Fibroblast of villous mesenchyme (primary cell): ENCODE measurements around the gene COL4A3. TPM values are rescaled to one million over a fixed set of nuclear protein-coding genes. Genes with fewer than 3 reads are reported as not detected.

Source experiments
- DNase-seq: peaks from one replicate; pipeline ENCODE4 v3.0.0-alpha.2; 2010; ENCODE audit warnings: low read depth
- H3K4me3 ChIP-seq: 2 replicates; pipeline ENCODE4 v1.5.1; 2011; ENCODE audit warnings: low read depth, mild to moderate bottlenecking, low read length
- total RNA-seq: library from RNA; depleted of rRNA; stranded (reverse); fragments of >200 nt; gene quantifications from 2 replicates; pipeline ENCODE4 v1.2.3, GENCODE V29; 2012
- TF ChIP-seq, protein P1 (sequence below): IDR thresholded peaks from 2 replicates; pipeline ENCODE4 v1.5.1; 2012; ENCODE audit warnings: low read depth, mild to moderate bottlenecking, low read length; ENCODE audit not compliant: insufficient read depth

COL4A3 gene
- total RNA-seq, 1 donor, result under 0.01 TPM

DNA sequence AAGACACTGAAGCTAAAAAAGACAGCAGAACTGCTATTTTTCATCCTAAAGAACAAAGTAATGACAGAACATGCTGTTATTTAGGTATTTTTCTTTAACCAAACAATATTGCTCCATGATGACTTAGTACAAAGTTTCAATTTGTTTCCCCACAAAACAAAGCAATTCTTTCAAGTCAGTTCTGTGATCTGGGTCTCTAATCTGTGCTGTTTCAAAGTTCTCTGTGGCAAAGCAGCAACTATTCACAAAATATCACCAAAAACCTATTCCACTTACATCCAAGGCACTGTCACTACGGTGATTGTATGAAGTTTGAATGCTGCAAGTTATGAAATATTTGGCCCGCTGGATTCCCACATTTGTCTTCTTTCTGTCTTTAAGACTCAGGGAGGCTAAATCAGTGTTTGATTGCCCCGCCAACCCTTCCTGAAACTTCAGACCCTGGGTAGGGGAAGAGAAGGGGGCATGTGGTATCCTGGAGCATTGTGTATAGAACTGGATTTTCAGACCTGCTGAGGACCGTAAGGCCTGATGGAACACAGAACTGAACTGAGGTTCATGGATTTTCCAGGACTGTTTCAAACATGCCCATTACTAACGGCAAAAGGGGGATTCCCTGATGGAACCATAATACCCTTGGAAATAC, 147.6 kb downstream of the COL4A3 start:
- no peak overlapping the region for H3K4me3 ChIP-seq
- TF ChIP-seq, protein P1, sequence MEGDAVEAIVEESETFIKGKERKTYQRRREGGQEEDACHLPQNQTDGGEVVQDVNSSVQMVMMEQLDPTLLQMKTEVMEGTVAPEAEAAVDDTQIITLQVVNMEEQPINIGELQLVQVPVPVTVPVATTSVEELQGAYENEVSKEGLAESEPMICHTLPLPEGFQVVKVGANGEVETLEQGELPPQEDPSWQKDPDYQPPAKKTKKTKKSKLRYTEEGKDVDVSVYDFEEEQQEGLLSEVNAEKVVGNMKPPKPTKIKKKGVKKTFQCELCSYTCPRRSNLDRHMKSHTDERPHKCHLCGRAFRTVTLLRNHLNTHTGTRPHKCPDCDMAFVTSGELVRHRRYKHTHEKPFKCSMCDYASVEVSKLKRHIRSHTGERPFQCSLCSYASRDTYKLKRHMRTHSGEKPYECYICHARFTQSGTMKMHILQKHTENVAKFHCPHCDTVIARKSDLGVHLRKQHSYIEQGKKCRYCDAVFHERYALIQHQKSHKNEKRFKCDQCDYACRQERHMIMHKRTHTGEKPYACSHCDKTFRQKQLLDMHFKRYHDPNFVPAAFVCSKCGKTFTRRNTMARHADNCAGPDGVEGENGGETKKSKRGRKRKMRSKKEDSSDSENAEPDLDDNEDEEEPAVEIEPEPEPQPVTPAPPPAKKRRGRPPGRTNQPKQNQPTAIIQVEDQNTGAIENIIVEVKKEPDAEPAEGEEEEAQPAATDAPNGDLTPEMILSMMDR, result no peak
- no peak for DNase-seq

DNA sequence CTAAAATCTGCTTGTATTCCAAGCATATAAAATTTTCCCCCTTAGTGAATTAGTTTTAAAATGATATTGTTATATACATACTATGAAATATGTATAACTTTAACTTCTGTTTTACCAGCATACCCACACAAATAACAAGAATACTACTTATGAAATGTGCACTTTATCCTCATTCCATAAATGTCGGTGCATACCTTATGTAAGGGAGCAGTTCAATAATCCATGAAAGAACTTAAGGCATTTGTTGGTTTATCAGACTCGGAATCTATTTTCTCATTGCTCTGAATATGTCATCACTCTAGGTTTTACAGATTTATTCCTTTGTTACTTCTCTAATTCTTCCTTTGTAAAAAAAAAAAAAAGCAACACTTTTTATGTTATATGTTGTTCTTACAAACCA, 148.2 kb downstream of the COL4A3 start:
- no peak overlapping the region for H3K4me3 ChIP-seq
- no peak for DNase-seq
- TF ChIP-seq, protein P1, result no peak

DNA sequence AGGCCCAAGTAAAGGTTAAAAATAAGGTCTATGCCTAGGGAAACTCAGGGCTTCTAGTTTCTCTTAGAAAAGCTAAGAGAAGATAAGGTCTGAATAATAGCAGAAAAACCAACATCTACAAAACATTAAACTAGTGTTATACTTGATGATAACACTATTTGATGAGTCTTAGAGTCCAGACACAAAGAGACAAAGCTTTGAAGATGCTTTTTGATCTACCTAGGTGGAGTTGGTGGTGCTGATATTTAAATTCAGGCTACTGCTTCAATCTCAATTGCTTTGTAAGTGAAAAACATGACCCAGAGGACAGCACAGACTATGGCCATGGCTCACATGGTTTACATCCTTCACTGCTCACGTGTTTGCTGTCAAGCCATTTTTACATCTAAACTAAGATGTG, 148.9 kb downstream of the COL4A3 start:
- TF ChIP-seq, protein P1, result no peak
- H3K4me3 ChIP-seq, result no peak overlapping the region
- DNase-seq, result no peak

DNA sequence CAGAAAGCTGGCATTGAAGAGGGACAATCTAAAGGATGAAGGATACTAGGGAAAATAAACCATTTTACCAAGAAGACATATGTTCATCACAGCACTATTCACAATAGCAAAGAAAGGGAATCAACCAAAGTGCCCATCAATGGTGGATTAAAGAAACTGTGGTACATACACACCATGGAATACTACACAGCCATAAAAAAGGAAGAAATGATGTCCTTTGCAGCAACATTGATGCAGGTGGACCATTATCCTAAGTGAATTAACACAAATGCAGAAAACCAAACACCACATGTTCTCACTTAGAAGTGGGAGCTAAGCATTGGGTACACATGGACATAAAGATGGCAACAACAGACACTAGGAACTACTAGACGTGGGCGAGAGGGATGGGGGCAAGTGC, 153.4 kb downstream of the COL4A3 start:
- TF ChIP-seq, protein P1, result no peak

DNA sequence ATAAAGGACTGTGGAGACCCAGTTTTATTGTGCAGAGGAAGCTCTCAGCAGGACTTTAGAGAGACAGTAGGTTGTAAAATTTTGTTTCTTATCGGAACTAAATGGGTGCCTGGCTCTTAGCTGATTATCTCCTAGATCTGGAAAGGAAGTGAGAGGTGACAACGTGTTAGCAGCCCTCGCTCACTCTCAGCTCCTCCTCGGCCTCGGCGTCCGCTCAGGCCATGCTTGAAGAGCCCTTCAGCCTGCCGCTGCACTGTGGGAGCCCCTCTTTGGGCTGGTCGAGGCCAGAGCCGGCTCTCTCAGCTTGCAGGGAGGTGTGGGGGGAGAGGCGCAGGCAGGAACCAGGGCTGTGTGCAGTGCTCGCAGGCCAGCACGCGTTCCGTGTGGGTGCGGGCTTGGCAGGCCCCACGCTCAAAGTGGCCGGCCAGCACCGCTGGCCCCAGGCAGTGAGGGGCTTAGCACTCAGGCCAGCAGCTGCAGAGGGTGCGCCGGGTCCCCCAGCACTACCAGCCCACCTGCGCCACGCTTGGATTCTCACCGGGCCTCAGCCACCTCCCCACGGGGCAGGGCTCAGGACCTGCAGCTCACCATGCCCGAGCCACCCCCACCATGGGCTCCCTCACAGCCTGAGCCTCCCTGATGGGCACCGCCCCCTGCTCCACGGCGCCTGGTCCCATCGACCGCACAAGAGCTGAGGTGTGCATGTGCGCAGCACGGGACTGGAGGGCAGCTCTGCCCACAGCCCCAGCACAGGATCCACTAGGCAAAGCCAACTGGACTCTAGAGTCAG, 156.1 kb downstream of the COL4A3 start:
- no peak for DNase-seq
- H3K4me3 ChIP-seq, result no peak overlapping the region
- TF ChIP-seq, protein P1, result no peak

More for the DNA sequence above, 153.4 kb downstream of the COL4A3 start:
- H3K4me3 ChIP-seq, result no peak overlapping the region
- no peak for DNase-seq

DNA sequence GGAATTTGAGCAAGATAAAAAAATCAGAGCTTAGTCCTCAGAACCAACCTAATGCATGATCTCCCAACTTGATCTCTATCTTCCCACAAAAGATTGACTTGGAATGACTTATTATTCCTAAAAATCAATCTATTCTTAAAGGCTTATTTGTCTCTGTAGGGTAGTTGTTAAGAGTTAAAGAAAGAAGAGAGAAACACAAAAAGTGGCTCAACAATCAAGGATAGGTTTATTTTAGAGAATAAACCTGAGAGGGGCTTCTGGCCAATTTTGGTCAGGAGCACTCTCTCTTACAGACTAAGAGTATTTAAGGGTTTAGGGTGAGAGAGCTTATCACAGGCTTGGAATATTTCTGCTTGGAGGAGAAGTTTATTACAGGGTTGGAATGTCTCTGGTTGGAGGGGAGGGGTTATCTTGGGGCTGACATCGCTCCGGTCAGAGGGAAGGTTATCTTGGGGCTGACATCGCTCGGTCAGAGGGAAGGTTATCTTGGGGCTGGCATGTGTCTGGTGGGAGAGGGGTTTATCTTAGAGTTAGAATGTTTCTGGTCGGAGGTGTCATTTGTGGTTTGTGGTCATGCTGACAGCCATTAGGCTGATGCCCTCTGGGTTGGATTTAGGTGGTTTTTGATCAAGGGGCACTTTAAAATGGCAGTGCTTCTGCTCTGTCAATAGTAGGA, 158.2 kb downstream of the COL4A3 start:
- DNase-seq, result no peak
- TF ChIP-seq, protein P1, result no peak

More for the DNA sequence above, 158.2 kb downstream of the COL4A3 start:
- no peak overlapping the region for H3K4me3 ChIP-seq
